Ishikawa (cell line): Measurements from ENCODE around the gene ANTXR1.

Source experiments
- CEBPB ChIP-seq: IDR thresholded peaks from 2 replicates; pipeline ENCODE4 v1.6.1; 2012
- CREB1 ChIP-seq: IDR thresholded peaks from 2 replicates; pipeline ENCODE4 v1.6.1; 2012; ENCODE audit warnings: low read depth
- EGR1 ChIP-seq: IDR thresholded peaks from 2 replicates; pipeline ENCODE4 v1.6.1; 2012
- EP300 ChIP-seq: IDR thresholded peaks from 2 replicates; pipeline ENCODE4 v1.6.1; 2012; ENCODE audit warnings: borderline replicate concordance
- FOXM1 ChIP-seq: IDR thresholded peaks from 2 replicates; pipeline ENCODE4 v1.6.1; 2012; ENCODE audit warnings: low read depth, borderline replicate concordance
- MAX ChIP-seq: IDR thresholded peaks from 2 replicates; pipeline ENCODE4 v1.6.1; 2012
- RAD21 ChIP-seq: IDR thresholded peaks from 2 replicates; pipeline ENCODE4 v1.6.1; 2012; ENCODE audit warnings: low read depth
- REST ChIP-seq: IDR thresholded peaks from 2 replicates; pipeline ENCODE4 v1.6.1; 2012; ENCODE audit warnings: low read depth, mild to moderate bottlenecking
- TAF1 ChIP-seq: IDR thresholded peaks from 2 replicates; pipeline ENCODE4 v1.6.1; 2012; ENCODE audit warnings: low read depth, mild to moderate bottlenecking
- TCF12 ChIP-seq: IDR thresholded peaks from 2 replicates; pipeline ENCODE4 v1.6.1; 2012; ENCODE audit warnings: low read depth
- USF1 ChIP-seq: IDR thresholded peaks from 2 replicates; pipeline ENCODE4 v1.6.1; 2012
- YY1 ChIP-seq: IDR thresholded peaks from 2 replicates; pipeline ENCODE4 v1.6.1; 2012; ENCODE audit warnings: low read depth
- ZBTB7A ChIP-seq: IDR thresholded peaks from 2 replicates; pipeline ENCODE4 v1.6.1; 2012; ENCODE audit warnings: low read depth

GRCh38 chr2:69279931-69280681 is 267.1 kb downstream of the ANTXR1 start:
- TF ChIP-seq ZBTB7A (no peak), REST (no peak), EP300 (no peak), USF1 (no peak), YY1 (no peak), TCF12 (no peak), FOXM1 (no peak), TAF1 (no peak), RAD21 (no peak), EGR1 (no peak), MAX (no peak), CEBPB (no peak), CREB1 (no peak)
